Stomach (tissue), 4 donors: Measurements from ENCODE around the gene NIPAL3.

Experiments used
- POLR2AphosphoS5 ChIP-seq, 3 donors: sonication (generic); formaldehyde crosslinking; IDR thresholded peaks; one replicate each; pipeline ENCODE4 v1.6.1; 2016; ENCODE audit warnings: antibody characterized with exemption in 3 of 3
- TF ChIP-seq, protein P1 (sequence below), 7 experiments: fragments of 450-650 bp in 4 of 7; fragments of 200-600 bp in 3 of 7; sonication (generic) in 3 of 7; IDR thresholded peaks; one replicate each; pipeline ENCODE4 v1.5.1; 2016 to 2019; ENCODE audit warnings: antibody characterized with exemption in 7 of 7, control low read depth in 2 of 7, mild to moderate bottlenecking in 1 of 7

- TF ChIP-seq, protein P1, sequence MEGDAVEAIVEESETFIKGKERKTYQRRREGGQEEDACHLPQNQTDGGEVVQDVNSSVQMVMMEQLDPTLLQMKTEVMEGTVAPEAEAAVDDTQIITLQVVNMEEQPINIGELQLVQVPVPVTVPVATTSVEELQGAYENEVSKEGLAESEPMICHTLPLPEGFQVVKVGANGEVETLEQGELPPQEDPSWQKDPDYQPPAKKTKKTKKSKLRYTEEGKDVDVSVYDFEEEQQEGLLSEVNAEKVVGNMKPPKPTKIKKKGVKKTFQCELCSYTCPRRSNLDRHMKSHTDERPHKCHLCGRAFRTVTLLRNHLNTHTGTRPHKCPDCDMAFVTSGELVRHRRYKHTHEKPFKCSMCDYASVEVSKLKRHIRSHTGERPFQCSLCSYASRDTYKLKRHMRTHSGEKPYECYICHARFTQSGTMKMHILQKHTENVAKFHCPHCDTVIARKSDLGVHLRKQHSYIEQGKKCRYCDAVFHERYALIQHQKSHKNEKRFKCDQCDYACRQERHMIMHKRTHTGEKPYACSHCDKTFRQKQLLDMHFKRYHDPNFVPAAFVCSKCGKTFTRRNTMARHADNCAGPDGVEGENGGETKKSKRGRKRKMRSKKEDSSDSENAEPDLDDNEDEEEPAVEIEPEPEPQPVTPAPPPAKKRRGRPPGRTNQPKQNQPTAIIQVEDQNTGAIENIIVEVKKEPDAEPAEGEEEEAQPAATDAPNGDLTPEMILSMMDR (IDR thresholded peaks at IDR 0.05), result no peak
- TF ChIP-seq POLR2AphosphoS5 (IDR thresholded peaks at IDR 0.05), result no peak
Measured at GRCh38 chr1:24406788-24407187, 8.8 kb upstream of the NIPAL3 start.
